Measurements from ENCODE around the gene OPCML. TPM values are rescaled to one million over a fixed set of nuclear protein-coding genes. Genes with fewer than 3 reads are reported as not detected.

The OPCML gene
- total and polyA plus RNA-seq, 2 of the 13 experiments (the other 11 are each of a cell fraction or from before 2014, with no cell fraction given): not detected

- 18% methylated on average over 1 of the region's 1 CpG for WGBS (ENCODE audit: low lambda C conversion rate)
- ChIA-PET POLR2A (no interaction called here), CTCF (ENCODE audit: low intra/inter-chr PET ratio, low total read pairs) (no interaction called here)
- H3K9me3 ChIP-seq (ENCODE audit: low read length): no peaks in the 10 kb centered on the region
- no peak overlapping the region for H3K9ac ChIP-seq (ENCODE audit: insufficient read depth, low read depth, low read length)
- BruUV-seq (replicated peaks): no TSS peak
- no peaks in the 10 kb centered on the region for H3K79me2 ChIP-seq (ENCODE audit: insufficient read depth, low read length)
- H3K27me3 ChIP-seq (ENCODE audit: control insufficient read depth in 1 of 2, insufficient read depth in 2 of 2, low read length in 2 of 2): peaks cover 0 to 4% of the 10 kb centered on the region in 2 experiments; a peak in 1 of 5 replicates
- H3K4me3 ChIP-seq (replicated peaks in 1 of 3; ENCODE audit: insufficient read depth in 1 of 3, low read depth in 2 of 3, low read length in 3 of 3): no peak overlapping the region
- ATAC-seq: no peak
- no peaks in the 10 kb centered on the region for H3K4me1 ChIP-seq (ENCODE audit: insufficient read depth, low read length)
- no peaks in the 10 kb centered on the region for H4K20me1 ChIP-seq (ENCODE audit: insufficient read depth, low read length)
- intact Hi-C loops (cut with micrococcal nuclease; ENCODE audit: unreplicated experiment): no loop called here
- no peaks in the 10 kb centered on the region for H3K36me3 ChIP-seq (replicated peaks in 1 of 2; ENCODE audit: control insufficient read depth in 1 of 2, insufficient read depth in 2 of 2, low read length in 2 of 2)
- no peak for FAIRE-seq
- no peak overlapping the region for H2AFZ ChIP-seq (ENCODE audit: low read length)
- H3K4me2 ChIP-seq (ENCODE audit: low read depth, low read length): no peak overlapping the region
- DNase-seq (ENCODE audit: low spot score): no peak
- no peak overlapping the region for H3K27ac ChIP-seq (ENCODE audit: extremely low read length, insufficient read depth, low read length)
- TF ChIP-seq NKX3-1 (CRISPR knock-in tag; IDR thresholded peaks at IDR 0.05) (no peak), KMT2A (CRISPR knock-in tag; IDR thresholded peaks at IDR 0.05) (no peak)
- in situ Hi-C loops (cut with HindIII; ENCODE audit: extremely low pct_ligation_motif_present, low pct_unique_long_range_greater_than_20kb): loop anchor here (25.0 kb wide), 1 partner anchor 1086 kb away; no protein-coding TSS in a partner anchor
Measured at GRCh38 chr11:132948252-132948651, 584.0 kb downstream of the OPCML start.

DNA sequence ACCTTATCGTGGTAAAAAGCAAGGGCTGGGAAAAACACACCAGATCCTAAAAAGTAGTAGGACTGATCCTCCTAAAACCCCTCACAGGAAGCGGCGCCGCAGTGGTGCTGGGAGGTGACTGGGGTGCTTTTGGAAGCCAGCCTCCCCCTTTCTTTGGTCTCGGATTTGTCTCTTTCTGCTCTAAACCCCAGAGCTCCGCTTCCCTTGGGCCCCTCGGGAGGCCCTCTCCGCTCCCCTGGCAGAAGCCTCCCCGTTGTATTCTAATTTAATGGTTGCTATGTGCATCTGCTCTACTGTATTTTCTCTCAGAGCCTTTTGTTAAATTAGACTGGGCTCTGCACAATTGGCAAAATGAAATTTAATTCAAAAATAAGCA, 587.7 kb downstream of the OPCML start:
- Histone ChIP-seq H3K27me3 (ENCODE audit: control insufficient read depth in 1 of 2, insufficient read depth in 2 of 2, low read length in 2 of 2) (peaks cover 0 to 7% of the 10 kb centered on the region in 2 experiments; a peak in 1 of 5 replicates), H3K4me1 (ENCODE audit: insufficient read depth, low read length) (no peaks in the 10 kb centered on the region), H3K79me2 (ENCODE audit: insufficient read depth, low read length) (no peaks in the 10 kb centered on the region), H3K9me3 (ENCODE audit: low read length) (no peaks in the 10 kb centered on the region), H3K27ac (ENCODE audit: extremely low read length, insufficient read depth, low read length) (no peak overlapping the region), H3K36me3 (replicated peaks in 1 of 2; ENCODE audit: control insufficient read depth in 1 of 2, insufficient read depth in 2 of 2, low read length in 2 of 2) (no peaks in the 10 kb centered on the region), H3K9ac (ENCODE audit: insufficient read depth, low read depth, low read length) (no peak overlapping the region), H4K20me1 (ENCODE audit: insufficient read depth, low read length) (no peaks in the 10 kb centered on the region), H2AFZ (ENCODE audit: low read length) (no peak overlapping the region), H3K4me3 (replicated peaks in 1 of 3; ENCODE audit: insufficient read depth in 1 of 3, low read depth in 2 of 3, low read length in 3 of 3) (no peak overlapping the region), H3K4me2 (ENCODE audit: low read depth, low read length) (no peak overlapping the region)
- FAIRE-seq (no peak), ATAC-seq (no peak), DNase-seq (ENCODE audit: low spot score) (no peak)
- POLR2A ChIA-PET: no interaction called here
- intact Hi-C loops (cut with micrococcal nuclease; ENCODE audit: unreplicated experiment) (no loop called here), in situ Hi-C loops (cut with HindIII; ENCODE audit: extremely low pct_ligation_motif_present, low pct_unique_long_range_greater_than_20kb) (loop anchor here (25.0 kb wide), 1 partner anchor 1082 kb away; no protein-coding TSS in a partner anchor)
- TF ChIP-seq ATF5 (CRISPR knock-in tag; IDR thresholded peaks at IDR 0.05; ENCODE audit: low read depth) (no peak), ZNF30 (CRISPR knock-in tag; IDR thresholded peaks at IDR 0.05) (no peak), ZNF615 (CRISPR knock-in tag; IDR thresholded peaks at IDR 0.05; ENCODE audit: borderline replicate concordance) (no peak)
- CTCF ChIA-PET (ENCODE audit: low intra/inter-chr PET ratio, low total read pairs): no interaction called here
- 30% methylated on average over 6 of the region's 9 CpGs for WGBS (ENCODE audit: low lambda C conversion rate)
- no TSS peak for BruUV-seq (replicated peaks)

Measured in HepG2 (cell line).